H1 (cell line): ENCODE results near the gene CST4. TPM values are rescaled to one million over a fixed set of nuclear protein-coding genes. Genes with fewer than 3 reads are reported as not detected.

Experiments used
- CBX5 ChIP-seq: fragments of 300-800, 300-1000 bp; sonication (generic); IDR thresholded peaks from 2 replicates; pipeline ENCODE4 v1.7.1; 2016; ENCODE audit warnings: antibody characterized with exemption, low read length, low read depth
- CHD7 ChIP-seq: fragments of 300-600 bp; sonication (generic); IDR thresholded peaks from 2 replicates; pipeline ENCODE4 v1.7.1; 2012; ENCODE audit warnings: low read length, moderate library complexity, mild to moderate bottlenecking, inconsistent platforms; ENCODE audit not compliant: insufficient replicate concordance
- CREB1 ChIP-seq: IDR thresholded peaks from 2 replicates; pipeline ENCODE4 v1.6.1; 2012; ENCODE audit warnings: inconsistent platforms
- EGR1 ChIP-seq: IDR thresholded peaks from 2 replicates; pipeline ENCODE4 v1.6.1; 2011; ENCODE audit warnings: low read depth, low read length, borderline replicate concordance
- EP300 ChIP-seq, 2 experiments: IDR thresholded peaks; 1 replicate in 1 of 2; 2 replicates in 1 of 2; pipeline ENCODE4 v1.6.1; 2011 to 2012; ENCODE audit warnings: low read depth in 2 of 2, low read length in 2 of 2, mild to moderate bottlenecking in 2 of 2, borderline replicate concordance in 1 of 2, inconsistent platforms in 1 of 2, moderate library complexity in 1 of 2
- JUN ChIP-seq: IDR thresholded peaks from 2 replicates; pipeline ENCODE4 v1.6.1; 2011; ENCODE audit warnings: low read depth, mild to moderate bottlenecking, improper control_type of control experiment, low read length
- KDM4A ChIP-seq: IDR thresholded peaks from one replicate; pipeline ENCODE4 v1.7.1; 2012; ENCODE audit warnings: low read depth, mild to moderate bottlenecking, moderate library complexity, low read length, inconsistent platforms; ENCODE audit not compliant: severe bottlenecking
- MAX ChIP-seq: IDR thresholded peaks from 2 replicates; pipeline ENCODE4 v1.6.1; 2012; ENCODE audit warnings: inconsistent platforms
- POLR2A ChIP-seq, 2 experiments: IDR thresholded peaks; 1 replicate in 1 of 2; 2 replicates in 1 of 2; pipeline ENCODE4 v1.6.1; 2011; ENCODE audit warnings: low read depth in 2 of 2, low read length in 2 of 2, mild to moderate bottlenecking in 2 of 2; ENCODE audit errors: control extremely low read depth in 1 of 2
- ZNF274 ChIP-seq: IDR thresholded peaks from 2 replicates; pipeline ENCODE4 v1.7.0; 2012; ENCODE audit warnings: low read length, borderline replicate concordance; ENCODE audit errors: extremely low read depth
- polyA plus RNA-seq, 7 experiments: library from polyadenylated mRNA; depleted of rRNA in 3 of 7; stranded (reverse) in 5 of 7; unstranded in 2 of 7; fragments of >200 nt in 5 of 7; fragments of 200-250 nt in 2 of 7; gene quantifications; 1 replicate in 5 of 7; 2 replicates in 1 of 7; 4 replicates in 1 of 7; pipeline versions ENCODE4 v1.2.1 to v1.2.3, GENCODE V29; 2011 to 2013; ENCODE audit warnings: missing spikeins in 2 of 7, mixed read lengths in 2 of 7
- total RNA-seq: library from RNA; stranded (reverse); fragmentation: NEBNext Ultra II Directional; extraction: Animal tissue kit (Norgen Biotek cat#: 25700); gene quantifications from 2 replicates; pipeline ENCODE4 v1.2.1, GENCODE V29; 2021

CST4 gene
- total and polyA plus RNA-seq, 2 of the 8 experiments (the other 6 are each of a cell fraction or from before 2014, with no cell fraction given) = not detected

- TF ChIP-seq CHD7 (no peak), EP300 (IDR thresholded peaks at IDR 0.05; ENCODE audit: borderline replicate concordance in 1 of 2, low read depth in 2 of 2, low read length in 2 of 2) (no peak), JUN (no peak), CREB1 (no peak), CBX5 (no peak), EGR1 (no peak), KDM4A (no peak), ZNF274 (no peak), POLR2A (IDR thresholded peaks at IDR 0.05; ENCODE audit: control extremely low read depth in 1 of 2, low read depth in 2 of 2, low read length in 2 of 2) (no peak), MAX (no peak)
Measured at GRCh38 chr20:23671479-23671878, 17.4 kb downstream of the CST4 start (continued).
